Right kidney (tissue), 9 donors: ENCODE results near the gene FOXD4L3.
"Not testable (repeated sequence)": the region's sequence is repeated elsewhere in the genome, so short reads cannot be mapped to it uniquely, and the experiment has no call there.

Source experiments
- DNase-seq: peaks from one replicate; pipeline ENCODE4 v3.0.0-alpha.2; 2016
- long read RNA-seq, 8 donors: transcript quantifications; one replicate each; lab custom pipeline, GENCODE V29; 2026

Gene FOXD4L3
- long read RNA-seq, donor 1 = 0 reads
- long read RNA-seq, donor 2 = 0 reads
- long read RNA-seq, donor 3 = 0 reads
- long read RNA-seq, donor 4 = 0 reads
- long read RNA-seq, donor 5 = 0 reads
- long read RNA-seq, donor 6 = 0 reads
- long read RNA-seq, donor 7 = 0 reads
- long read RNA-seq, donor 8 = 0 reads

DNA sequence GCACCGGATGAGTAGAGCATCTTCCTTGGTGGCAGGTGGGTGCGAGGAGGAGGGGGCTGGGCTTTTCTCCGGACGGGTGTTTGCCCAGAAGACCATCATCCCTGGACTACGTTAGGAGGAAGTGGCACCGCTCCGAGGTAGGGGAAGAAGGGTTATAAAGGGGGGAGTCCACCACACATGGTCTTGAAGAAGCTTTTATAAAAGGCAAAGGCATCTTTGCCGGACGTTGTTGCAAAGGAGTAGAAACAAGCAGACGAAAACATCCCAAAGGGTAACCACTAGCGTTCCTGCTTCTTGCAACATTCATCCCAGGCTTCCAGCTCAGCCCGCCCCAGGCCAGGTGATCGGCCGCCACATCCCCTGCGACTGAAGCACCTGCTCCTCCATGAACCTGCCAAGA is at the start of gene FOXD4L3:
FOXD4L3 (plus strand) TSS at position 301 of the 400 bp plus-strand sequence; CDS start at position 386, 85 bp downstream.
- not testable (repeated sequence) for DNase-seq

DNA sequence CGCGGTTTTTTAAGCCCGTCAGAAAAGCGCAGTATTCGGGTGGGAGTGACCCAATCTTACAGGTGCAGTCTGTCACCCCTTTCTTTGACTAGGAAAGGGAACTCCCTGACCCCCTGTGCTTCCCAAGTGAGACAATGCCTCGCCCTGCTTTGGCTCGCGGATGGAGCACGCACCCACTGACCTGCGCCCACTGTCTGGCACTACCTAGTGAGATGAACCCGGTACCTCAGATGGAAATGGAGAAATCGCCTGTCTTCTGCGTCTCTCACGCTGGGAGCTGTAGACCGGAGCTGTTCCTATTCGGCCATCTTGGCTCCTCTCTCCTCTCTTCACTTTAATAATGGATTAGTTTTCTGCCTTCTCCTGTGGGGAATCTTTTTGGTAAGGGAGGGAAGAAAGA is 21.6 kb upstream of the FOXD4L3 start:
- DNase-seq = not testable (repeated sequence)

DNA sequence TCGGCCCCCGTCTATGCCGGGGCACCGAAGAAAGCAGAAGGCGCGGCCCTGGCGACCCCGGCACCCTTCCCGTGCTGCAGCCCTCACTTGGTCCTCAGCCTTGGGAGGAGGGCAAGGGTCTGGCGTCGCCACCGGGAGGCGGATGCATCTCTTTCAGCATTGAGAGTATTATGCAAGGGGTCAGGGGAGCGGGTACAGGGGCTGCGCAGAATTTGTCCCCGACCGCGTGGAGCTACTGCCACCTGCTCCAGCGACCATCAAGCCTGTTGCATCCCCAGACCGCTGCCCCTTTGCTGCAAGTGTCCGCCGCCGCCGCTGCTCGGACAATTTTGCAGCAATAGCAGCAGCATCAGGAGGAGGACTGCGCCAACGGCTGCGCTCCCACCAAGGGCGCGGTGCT is 1.1 kb downstream of the FOXD4L3 start:
- DNase-seq = not testable (repeated sequence)

DNA sequence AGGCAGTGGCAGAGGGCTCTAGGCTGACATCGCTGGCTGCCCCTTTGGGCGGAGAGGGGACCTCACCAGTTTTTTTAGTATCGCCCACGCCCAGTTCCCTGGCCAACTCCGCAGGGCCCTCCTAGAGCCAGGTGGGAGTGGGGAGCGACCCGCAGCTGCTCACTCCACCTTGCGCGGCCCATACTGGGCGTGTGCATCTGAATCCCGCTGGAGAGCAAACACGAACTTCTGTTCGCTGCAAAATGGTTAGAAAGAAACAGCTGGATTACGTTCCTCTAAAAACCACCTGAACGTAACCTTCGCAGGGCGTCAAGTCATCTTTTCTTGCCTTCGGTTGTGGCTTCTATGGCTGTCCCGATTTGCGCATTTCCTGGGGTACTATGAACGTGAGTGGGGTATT is 1.5 kb downstream of the FOXD4L3 start:
- DNase-seq = not testable (repeated sequence)

DNA sequence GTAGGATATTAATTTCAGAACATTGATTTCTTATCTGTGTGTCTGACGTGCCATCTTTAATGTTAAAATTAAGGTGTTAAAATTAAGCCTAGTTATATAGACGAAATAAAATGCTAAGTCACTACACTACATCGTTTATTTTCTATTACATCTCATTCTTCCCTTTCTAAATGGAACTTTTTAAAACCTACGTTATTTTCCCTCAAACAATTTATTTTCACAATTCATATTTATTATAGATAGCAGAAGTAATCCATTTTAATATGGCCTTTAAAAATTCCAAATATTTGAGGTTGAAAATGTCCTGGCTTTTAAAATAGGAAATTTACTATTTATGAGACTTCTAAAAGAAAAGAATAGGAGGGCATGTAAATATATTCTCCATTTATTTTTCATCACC is 2.1 kb downstream of the FOXD4L3 start:
- not testable (repeated sequence) for DNase-seq

DNA sequence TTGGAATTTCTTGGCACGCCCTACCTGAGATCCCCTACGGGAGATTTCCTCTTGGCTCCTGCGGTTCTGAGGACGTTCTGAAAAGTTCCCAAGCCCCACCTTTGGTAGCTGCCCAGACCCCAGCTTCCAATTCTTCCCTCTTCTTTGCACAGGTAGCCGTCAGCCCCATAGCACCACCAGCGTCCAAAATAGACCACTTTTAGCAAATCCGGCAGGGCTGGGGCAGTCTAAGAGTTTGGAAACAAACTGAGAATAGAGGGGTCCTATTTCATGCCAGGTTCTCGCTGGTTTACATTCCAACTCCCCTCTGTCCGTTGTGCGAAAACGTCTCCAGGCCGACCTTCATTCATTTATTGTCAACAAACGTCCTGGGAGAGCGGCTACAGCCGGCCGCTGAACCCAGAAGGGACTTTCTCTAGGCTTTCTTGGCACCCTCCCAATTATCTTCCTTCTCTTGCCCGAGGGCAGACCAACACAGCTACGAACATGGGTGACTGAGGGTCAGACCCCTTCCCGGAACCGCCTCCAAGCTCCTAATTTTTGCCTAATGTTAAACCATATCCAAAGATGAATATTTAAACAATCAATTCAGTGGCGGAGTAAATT is 3.1 kb downstream of the FOXD4L3 start:
- DNase-seq = not testable (repeated sequence)

DNA sequence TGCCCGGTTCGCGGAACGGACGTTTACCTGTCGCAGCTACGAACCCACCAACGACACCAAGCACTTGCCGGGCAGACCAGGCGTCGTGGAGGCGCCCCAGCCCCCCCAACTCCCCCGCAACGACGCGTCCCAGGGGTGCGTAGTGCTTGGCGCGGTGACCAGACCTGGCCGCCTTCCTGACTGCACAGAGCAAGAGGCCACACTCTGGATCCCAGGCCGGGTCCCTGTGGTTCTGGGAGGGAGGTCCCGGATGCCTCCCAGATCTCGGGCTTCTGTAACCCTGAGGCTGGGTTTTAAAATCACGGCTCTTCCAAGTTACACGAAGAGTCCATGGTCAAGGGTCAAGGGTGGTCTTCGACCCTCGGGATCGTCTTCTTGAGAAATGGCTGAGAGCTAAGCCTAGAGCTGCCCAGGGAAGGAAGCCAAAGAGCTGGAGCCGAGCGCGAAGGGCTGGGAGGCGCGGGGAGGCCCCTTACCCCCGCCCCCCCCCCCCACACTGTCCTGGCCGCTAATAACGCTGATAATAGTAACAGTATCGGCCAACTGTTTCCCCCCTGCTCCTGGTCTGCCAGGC is 3.8 kb downstream of the FOXD4L3 start:
- peak; percentile 9 for DNase-seq

DNA sequence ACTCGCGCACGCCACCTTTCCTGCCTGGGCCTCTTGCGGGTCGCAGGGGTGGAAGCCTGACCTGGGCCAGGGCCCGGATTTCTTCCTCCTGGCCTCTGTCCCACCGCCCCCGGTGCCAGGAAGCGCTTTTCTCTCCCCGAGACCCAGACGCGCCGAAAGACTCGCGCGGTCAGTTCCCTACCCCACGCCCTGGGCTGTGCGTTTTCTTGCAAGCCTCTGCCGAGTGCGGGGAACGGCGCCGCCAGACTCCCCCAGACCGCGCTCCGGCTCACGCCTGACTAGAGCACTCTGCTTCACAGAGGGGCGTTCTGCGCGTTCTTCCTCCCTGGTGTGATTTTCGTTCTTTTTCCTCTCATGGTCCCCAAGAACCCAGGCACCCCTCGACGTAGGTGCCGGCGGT is 4.5 kb downstream of the FOXD4L3 start:
- DNase-seq = not testable (repeated sequence)

DNA sequence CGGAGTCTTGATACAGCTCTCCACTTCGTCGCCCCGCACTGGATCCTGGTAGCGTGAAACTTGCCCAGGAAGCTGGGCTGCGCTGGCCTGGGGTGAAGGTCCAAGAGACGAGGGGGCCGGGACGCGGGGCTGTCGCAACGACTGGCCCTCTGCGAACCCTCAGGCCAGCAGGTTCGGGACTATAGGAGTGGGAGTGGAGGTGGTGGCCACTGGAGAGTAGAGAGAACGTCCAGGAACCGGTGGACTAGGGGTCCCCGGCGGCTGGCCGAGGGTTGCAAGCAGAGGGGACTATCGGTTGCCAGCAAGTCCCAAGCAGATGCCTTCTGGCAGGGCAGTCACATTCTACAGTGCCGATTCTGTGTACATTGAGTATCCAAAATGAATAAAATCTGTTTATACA is 5.0 kb downstream of the FOXD4L3 start:
- not testable (repeated sequence) for DNase-seq

DNA sequence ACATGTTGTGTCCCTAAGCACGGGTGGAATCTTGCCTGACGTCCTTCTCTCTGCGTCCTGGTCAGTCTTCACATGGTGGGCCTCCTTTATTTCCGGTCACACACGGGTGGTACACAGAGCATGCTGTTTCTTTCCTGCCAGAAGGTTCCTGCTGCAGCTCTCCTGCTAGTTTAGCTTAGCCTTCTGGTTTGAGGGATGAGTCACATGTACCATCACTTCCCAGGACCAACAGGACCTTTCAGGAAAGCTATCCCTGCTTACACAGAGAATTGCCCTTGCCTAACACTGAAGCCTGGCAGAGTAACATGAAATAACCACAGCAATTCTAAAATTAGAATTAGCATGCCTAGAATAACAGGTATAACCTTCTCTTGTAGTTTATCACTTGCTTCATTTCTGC is 8.5 kb downstream of the FOXD4L3 start:
- not testable (repeated sequence) for DNase-seq

DNA sequence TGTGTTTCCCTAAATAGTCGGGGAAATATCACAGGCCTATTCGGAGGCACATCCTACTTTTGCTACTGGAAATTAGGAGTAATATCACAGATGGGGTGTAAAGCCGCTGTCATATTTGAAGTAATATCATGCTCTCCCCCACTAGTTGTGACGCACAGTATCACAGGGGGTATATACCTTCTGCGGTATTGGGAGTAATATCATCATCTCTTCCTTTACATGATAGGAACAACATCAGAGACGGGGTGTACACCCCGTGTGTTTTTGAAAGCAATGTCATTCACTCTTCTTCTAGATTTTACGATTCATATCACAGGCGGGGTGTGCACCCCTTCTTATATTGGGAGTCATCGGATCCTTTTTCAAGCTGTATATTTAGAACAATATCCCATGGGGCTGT is 15.5 kb downstream of the FOXD4L3 start:
- not testable (repeated sequence) for DNase-seq

DNA sequence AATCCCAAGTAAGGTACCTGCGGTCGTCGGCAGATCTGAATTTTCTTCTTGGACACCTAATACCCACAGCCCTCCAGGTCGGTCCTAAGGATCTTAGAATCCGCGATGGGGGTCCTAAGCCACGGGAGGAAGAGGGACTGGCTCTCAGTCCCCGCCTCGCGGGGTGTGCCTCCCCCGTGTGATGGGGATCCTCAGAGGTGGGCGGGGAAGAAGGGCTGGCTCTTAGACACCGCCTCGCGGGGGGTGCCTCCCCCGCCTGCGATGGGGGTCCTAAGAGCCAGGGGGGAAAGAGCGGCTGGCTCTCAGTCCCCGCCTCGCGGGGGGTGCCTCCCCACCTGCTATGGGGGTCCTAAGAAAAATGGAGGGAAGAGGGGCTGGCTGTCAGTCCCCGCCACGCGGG is 21.1 kb downstream of the FOXD4L3 start:
- not testable (repeated sequence) for DNase-seq

DNA sequence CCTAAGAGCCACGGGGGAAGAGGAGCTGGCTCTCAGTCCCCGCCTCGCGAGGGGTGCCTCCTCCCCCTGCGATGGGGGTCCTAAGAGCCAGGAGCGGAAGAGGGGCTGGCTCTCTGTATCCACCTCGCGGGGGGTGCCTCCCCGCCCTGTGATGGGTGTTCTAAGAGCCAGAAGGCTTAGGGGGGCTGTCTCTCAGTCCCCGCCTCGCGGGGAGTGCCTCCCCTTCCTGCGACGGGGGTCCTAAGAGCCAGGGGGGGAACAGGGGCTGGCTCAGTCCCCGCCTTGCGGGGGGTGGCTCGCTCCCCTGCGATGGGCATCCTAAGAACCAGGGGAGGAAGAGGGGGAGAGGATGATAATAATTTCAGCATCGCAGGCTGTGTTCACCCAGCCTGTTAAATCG is 21.9 kb downstream of the FOXD4L3 start:
- DNase-seq = not testable (repeated sequence)

DNA sequence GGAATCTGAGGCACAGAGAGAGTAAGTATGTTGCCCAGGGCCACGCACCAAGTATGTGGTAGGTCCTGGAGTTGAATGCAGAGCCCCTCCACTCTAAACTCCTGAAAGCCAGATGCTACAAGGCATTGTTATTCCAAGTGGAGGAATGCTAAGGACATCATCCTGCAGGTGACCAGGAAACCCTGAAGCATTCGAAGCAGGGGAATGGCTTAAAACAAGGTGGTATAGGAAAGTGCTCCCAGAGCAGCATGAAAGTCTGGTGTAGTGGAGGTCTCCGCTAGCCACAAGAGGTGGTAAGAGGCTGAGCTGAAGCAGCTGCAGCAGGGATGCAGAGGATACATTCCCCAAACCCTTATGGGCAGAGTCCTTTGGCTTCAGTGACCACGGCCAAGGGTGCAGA is 26.4 kb downstream of the FOXD4L3 start:
- DNase-seq = not testable (repeated sequence)

DNA sequence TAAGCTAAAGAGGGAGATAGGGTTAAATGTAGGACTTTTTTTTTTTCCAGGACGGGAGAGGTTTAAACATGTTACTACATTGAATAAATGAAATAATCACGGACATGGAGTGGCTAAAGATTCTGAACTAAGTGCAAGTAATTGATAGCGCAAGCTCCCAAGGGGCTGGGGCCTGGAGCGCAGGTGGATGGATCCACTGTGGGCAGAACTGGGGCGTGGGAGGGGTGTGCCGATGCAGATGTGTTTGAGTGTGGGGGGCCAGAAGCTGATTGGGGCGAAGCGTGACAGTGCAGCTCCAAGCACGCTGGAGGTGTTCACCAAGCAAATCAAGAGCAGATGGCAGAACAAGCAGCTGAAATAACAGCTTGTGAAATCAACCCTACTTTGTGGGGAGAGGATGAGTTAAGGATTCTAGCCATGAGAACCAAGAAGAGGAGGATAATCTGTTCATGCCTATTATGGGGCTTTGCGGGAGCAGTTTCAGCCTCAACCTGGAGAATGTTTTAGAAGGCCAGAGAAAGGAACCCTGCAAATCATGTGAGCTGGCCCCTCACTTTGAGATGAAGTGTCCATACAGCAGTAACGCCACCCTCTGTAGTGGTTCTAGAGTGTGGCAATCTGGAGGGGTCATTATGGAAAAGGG is 28.0 kb downstream of the FOXD4L3 start:
- not testable (repeated sequence) for DNase-seq

DNA sequence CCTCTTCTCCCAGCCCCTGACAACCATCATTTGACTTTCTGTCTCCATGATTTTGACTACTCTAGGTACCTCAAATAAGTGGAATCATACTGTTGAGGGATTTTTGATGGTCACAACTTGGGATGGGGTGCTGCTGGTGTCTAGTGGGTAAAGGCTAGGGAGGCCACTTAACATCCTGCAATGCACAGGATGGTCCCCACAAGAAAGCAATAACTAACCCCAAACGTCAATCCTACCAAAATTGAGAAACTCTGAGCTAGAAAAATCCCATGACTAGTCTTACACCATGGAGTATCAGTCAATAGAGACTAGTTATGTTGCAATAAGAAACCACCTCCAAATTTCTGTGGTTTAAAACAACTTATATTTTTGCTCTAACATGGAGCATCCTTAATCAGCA is 29.5 kb downstream of the FOXD4L3 start:
- DNase-seq = not testable (repeated sequence)

DNA sequence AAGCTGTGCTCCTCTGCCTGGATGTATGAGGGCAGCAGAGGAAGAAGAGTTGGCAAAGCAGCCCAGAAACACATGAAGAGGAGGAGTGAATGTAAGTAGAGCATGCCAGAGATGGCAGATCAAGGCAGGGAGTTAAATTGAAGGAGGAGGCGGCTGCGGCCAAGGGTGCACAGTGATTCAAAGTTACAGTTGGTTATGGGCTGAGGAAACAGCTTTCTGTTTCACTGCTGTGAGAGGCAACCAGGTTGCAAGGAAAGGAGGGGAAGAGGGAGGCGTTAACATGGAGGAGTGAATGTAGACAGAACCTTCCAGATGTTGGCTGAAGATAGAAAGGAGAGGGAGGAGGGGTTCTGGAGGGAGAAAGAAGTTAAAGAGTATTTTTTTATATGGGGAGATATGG is 33.3 kb downstream of the FOXD4L3 start:
- not testable (repeated sequence) for DNase-seq

DNA sequence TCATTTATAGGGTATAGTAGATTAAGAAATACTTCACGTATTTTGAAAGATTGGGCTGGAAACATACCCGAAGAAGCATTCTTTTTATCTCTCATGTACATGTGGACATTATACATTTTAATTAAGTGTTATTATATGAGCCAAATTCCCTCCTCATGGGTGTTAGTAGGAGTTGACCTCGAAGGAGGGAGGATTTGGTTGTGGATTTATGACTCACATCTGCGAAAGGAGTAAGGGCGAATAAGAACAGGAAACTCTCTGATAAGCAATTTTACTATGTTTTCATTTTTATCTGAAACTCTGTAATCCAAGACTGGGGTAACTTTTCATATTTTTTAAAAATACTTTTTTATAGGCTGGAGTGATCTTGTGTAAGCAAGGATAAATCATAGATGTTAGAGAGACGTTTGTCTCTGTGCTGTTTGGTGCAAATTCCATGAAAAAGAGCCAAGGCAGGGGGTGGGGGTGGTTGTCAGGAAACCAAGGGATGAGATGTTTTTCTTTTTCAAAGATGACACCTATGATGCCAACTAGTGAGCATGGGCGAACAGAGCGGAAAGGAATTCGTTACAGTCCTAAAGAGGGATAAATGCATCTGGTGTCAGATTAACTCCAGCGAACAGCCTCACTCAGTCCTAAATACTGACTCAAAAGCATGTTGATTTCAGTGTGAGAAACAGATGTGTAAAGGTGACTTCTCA is 34.1 kb downstream of the FOXD4L3 start:
- DNase-seq = not testable (repeated sequence)

DNA sequence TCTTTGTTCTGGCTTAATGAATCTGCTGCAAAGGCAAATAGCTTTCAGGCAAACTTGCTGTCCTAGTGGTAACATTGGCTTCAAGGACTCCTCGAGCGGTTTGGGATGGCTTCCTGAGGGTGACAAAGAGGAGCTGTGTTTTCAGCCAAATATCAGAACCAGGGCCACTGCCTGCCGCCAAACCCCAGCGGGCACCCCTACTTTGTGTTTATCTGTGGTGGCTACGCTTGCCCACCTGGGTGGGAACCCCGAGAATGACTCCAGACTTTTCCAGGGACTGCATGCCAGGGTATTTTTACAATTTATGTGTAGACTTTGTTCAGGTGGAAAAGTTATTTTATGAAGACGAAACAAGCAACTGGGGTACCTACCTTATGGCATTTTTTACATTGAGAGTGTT is 35.3 kb downstream of the FOXD4L3 start:
- DNase-seq = not testable (repeated sequence)

DNA sequence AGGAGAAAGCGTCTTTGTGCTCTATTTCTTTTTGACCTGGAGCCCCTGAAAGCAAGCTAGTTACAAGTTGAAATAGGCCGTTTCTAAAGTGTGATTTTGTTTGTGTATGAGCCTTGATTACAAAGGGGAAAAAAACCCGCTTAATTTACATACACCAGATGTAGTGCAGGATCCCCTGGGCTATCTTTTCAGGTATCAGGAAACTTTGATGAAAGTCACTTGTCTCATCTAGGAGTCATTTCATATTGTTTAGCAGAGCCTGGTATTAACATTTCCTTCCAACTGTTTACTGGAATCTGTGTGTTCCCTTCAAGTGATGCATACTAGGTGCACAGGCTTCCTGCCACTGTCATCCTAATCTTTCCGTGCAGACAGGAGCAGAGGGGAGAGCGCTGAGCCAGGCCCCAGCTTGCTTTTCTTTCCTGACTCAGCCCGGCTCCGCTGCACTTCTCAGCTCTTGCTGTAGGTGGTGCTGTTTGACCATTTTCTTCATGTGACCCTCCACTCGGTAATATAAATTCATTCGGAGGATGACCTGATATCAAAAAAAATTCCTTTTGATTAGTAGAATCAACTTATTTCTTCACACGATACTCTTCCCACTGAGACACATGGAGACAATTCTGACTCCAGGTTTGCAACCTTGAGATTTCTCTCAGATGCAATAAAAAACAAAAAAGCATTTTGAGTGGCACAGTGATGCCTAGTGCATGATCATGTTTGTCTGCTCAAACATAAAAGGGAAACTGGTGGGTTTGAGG is 39.8 kb downstream of the FOXD4L3 start:
- DNase-seq = not testable (repeated sequence)

DNA sequence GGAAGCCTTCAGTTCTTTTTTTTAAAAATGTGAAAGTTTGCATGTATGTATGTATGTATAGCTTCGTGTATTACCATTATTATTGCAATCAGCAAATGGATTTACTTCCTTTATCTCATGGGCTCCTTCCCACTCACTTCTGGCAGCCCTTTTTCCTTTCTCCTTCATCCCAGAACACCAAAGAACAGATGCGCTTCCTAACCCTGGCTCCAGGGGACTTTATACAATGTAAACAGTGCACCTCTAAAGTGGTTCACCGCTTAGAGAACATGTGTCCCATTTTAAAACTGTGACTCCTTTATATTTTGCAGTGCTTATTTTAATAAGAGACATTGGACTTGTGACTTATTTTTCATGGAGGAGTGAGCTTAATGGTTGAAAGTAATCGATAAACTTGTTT is 40.6 kb downstream of the FOXD4L3 start:
- DNase-seq = not testable (repeated sequence)

DNA sequence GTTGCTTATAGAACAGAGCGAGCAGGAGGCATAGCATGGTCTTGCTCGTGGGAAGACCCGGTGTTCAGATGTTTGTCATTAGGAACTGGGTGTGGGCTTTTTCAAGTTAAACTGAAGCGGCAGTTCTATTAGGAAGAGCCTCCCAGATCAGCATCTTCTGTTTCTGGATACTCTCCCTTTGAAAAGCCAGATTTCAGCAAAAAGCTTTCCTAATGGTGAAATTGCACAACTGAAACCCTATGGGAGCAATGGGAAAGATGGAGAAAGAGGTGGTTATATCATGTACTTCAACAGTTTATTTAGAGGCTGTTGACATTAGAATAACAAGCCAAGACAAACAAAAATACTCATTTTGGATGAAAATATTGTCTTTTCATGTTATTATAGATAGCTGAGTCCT is 41.3 kb downstream of the FOXD4L3 start:
- DNase-seq = not testable (repeated sequence)
